Upper lobe of left lung (tissue), 6 donors: Measurements from ENCODE around the gene SRGAP3. TPM values are rescaled to one million over a fixed set of nuclear protein-coding genes. Genes with fewer than 3 reads are reported as not detected.

Experiments used
- ATAC-seq, 2 donors: fragments of 200-7000 bp; cut with Tn5 transposase; one replicate each; pipeline ENCODE4 v1.9.1; 2022; ENCODE audit warnings: mild to moderate bottlenecking in 2 of 2, moderate library complexity in 2 of 2; ENCODE audit not compliant: low FRiP score in 2 of 2
- DNase-seq, 2 donors: peaks; one replicate each; pipeline ENCODE4 v3.0.0-alpha.2; 2019 to 2020
- H3K27ac ChIP-seq, 4 donors: fragments of 200-600 bp; sonication (generic); one replicate each; pipeline ENCODE4 v1.5.1; 2016 to 2019
- H3K27me3 ChIP-seq, 4 donors: fragments of 200-600 bp; sonication (generic); one replicate each; pipeline ENCODE4 v1.5.1; 2017 to 2019
- H3K36me3 ChIP-seq, 4 donors: fragments of 200-600 bp; sonication (generic); one replicate each; pipeline ENCODE4 v1.5.1; 2016 to 2019
- H3K4me1 ChIP-seq, 4 donors: fragments of 200-600 bp; sonication (generic); one replicate each; pipeline ENCODE4 v1.5.1; 2018 to 2019
- H3K4me3 ChIP-seq, 4 donors: fragments of 200-600 bp; sonication (generic); one replicate each; pipeline ENCODE4 v1.5.1; 2017 to 2019; ENCODE audit warnings: mild to moderate bottlenecking in 2 of 4, moderate library complexity in 1 of 4
- H3K9me3 ChIP-seq, 4 donors: fragments of 200-600 bp; sonication (generic); one replicate each; pipeline ENCODE4 v1.5.1; 2018 to 2019
- EP300 ChIP-seq, 4 donors: sonication (generic); formaldehyde crosslinking; IDR thresholded peaks; one replicate each; pipeline ENCODE4 v1.5.1; 2017; ENCODE audit warnings: antibody characterized with exemption in 4 of 4, control low read depth in 2 of 4
- POLR2A ChIP-seq, 4 donors: fragments of 450-650 bp; IDR thresholded peaks; one replicate each; pipeline ENCODE4 v1.5.1; 2016 to 2017; ENCODE audit warnings: antibody characterized with exemption in 4 of 4, mild to moderate bottlenecking in 2 of 4
- POLR2AphosphoS5 ChIP-seq, 2 donors: sonication (generic); formaldehyde crosslinking; IDR thresholded peaks; one replicate each; pipeline ENCODE4 v1.5.1; 2017; ENCODE audit warnings: antibody characterized with exemption in 2 of 2
- WGBS, 2 donors: methylation state at CpG; one replicate each; pipeline ENCODE4 v1.1.5; 2017 to 2018; 5-methylcytosine and 5-hydroxymethylcytosine counted together
- total RNA-seq, 6 donors: library from RNA; depleted of rRNA in 4 of 6; stranded (reverse); fragments of >200 nt in 4 of 6; gene quantifications; one replicate each; pipeline versions ENCODE4 v1.1.0 to v1.2.1, GENCODE V29; 2016 to 2021
- TF ChIP-seq, protein P1 (sequence below), 6 experiments: fragments of 450-650 bp in 4 of 6; fragments of 200-600 bp in 2 of 6; sonication (generic) in 2 of 6; IDR thresholded peaks; one replicate each; pipeline ENCODE4 v1.5.1; 2016 to 2019; ENCODE audit warnings: antibody characterized with exemption in 6 of 6
- donor health status: DM: no; HTN: no; CAD: no; lungs with moderate emphysema.
- donor health status: DM: no; HTN: yes; CAD: no; lungs with severe emphysema.

The SRGAP3 gene
- total RNA-seq, 6 donors from 2014 or later, result 4.6 to 29.6 (median 11.4) TPM

DNA sequence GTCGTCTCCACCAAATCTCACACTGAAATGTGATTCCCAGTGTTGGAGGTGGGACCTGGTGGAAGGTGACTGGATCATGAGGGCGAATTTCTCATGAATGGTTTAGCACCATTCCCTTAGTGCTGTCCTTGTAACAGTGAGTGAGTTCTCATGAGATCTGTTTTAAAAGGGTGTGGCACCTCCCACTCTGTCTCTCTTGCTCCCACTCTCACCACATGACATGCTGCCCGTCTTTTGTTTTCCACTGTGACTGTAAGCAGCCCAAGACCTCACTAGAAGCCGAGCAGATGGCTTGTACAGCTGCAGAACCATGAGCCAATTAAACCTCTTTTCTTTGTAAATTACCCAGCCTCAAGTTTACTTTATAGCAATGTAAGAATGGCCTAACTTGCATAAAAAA lies 307.3 kb downstream of the SRGAP3 start:
- 95 to 98% methylated on average over 4 of the region's 4 CpGs for WGBS, 2 donors
- ATAC-seq (no peak), DNase-seq (no peak)
- peaks cover 0 to 7% (median 0%) of the 10 kb centered on the region in 4 donors for H3K9me3 ChIP-seq
- H3K4me1 ChIP-seq, result no peaks in the 10 kb centered on the region
- TF ChIP-seq POLR2A (IDR thresholded peaks at IDR 0.05) (no peak), POLR2AphosphoS5 (IDR thresholded peaks at IDR 0.05) (no peak), EP300 (IDR thresholded peaks at IDR 0.05) (no peak)
- TF ChIP-seq, protein P1, sequence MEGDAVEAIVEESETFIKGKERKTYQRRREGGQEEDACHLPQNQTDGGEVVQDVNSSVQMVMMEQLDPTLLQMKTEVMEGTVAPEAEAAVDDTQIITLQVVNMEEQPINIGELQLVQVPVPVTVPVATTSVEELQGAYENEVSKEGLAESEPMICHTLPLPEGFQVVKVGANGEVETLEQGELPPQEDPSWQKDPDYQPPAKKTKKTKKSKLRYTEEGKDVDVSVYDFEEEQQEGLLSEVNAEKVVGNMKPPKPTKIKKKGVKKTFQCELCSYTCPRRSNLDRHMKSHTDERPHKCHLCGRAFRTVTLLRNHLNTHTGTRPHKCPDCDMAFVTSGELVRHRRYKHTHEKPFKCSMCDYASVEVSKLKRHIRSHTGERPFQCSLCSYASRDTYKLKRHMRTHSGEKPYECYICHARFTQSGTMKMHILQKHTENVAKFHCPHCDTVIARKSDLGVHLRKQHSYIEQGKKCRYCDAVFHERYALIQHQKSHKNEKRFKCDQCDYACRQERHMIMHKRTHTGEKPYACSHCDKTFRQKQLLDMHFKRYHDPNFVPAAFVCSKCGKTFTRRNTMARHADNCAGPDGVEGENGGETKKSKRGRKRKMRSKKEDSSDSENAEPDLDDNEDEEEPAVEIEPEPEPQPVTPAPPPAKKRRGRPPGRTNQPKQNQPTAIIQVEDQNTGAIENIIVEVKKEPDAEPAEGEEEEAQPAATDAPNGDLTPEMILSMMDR (IDR thresholded peaks at IDR 0.05), result no peak
- no peaks in the 10 kb centered on the region for H3K27me3 ChIP-seq
- H3K36me3 ChIP-seq, result peaks cover 0 to 25% (median 3%) of the 10 kb centered on the region in 4 donors
- H3K4me3 ChIP-seq, result no peak overlapping the region
- H3K27ac ChIP-seq, result no peak overlapping the region

DNA sequence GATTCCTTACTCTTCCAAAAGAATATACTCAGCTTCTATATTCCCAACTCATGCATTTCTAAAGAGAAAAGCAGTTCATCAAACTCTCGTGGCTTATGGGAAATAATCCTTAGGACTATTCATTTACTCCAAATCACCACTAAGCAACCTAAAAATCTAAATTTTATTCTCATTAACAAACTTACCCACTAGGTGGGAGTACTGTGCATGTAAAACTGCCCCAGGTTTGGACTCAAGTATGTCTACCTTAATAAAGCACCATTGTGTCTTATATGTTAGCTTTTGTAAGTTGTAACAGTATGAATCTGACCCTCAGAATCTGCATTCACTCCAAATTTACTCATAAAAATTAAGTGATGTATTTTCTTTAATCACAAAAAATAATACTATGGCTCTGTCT lies 311.4 kb downstream of the SRGAP3 start:
- peaks cover 0 to 15% (median 3%) of the 10 kb centered on the region in 4 donors for H3K36me3 ChIP-seq
- ATAC-seq (no peak), DNase-seq (no peak)

DNA sequence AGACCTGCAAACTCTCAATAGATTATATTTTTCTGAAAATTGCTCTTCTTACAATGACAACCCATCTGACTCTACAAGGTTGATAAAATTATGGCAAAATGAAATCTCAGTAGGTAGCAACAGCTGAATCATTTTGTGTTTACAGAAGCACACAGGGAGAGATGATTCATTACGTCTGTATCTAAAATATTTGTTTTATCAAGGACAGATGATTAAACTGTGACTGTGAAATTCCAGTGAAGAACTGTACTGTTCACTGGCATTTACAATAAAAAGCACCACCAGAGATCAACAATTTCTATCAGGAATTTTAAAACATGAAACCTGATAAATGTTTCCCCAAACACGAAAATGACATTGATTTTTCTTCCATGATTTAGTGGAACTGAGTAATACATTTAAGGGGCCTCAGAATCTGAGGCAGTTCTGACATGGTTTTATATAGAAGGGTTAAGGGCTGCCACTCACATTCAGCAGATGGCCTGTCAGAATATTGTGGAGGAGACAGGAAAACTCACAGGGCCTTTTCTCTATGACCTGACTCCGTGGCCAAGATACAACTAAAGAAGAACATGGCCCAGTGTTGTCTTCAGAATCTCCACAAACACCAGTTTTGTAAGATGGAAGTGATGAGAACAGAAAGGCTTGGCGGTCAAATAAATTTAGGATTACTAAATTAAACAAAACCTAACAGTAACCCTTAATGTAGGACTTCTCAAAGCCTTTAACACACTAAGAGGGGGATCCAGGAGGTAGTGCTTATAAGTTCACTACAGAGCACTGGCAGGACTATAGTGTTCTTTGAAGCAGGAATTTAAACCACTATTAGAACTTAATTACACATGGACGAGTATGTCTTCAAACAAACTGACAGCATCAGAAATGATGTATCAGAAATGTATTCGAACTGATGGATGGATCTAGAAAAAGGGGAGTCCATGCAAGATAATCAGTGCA lies 312.1 kb downstream of the SRGAP3 start:
- ATAC-seq (no peak), DNase-seq (no peak)
- Histone ChIP-seq H3K27ac (no peak overlapping the region), H3K27me3 (no peaks in the 10 kb centered on the region), H3K4me1 (no peaks in the 10 kb centered on the region), H3K4me3 (no peak overlapping the region), H3K36me3 (peaks cover 0 to 15% (median 3%) of the 10 kb centered on the region in 4 donors), H3K9me3 (no peaks in the 10 kb centered on the region)
- 68 to 70% methylated on average over 6 of the region's 6 CpGs for WGBS, 2 donors
- no peak for TF ChIP-seq POLR2A (IDR thresholded peaks at IDR 0.05)
- no peak for TF ChIP-seq EP300 (IDR thresholded peaks at IDR 0.05)
- TF ChIP-seq, protein P1 (IDR thresholded peaks at IDR 0.05), result no peak
- TF ChIP-seq POLR2AphosphoS5 (IDR thresholded peaks at IDR 0.05), result no peak

More for the DNA sequence above, 311.4 kb downstream of the SRGAP3 start:
- Histone ChIP-seq H3K4me3 (no peak overlapping the region), H3K9me3 (peaks cover 0 to 4% (median 0%) of the 10 kb centered on the region in 4 donors), H3K27ac (no peak overlapping the region), H3K27me3 (no peaks in the 10 kb centered on the region), H3K4me1 (no peaks in the 10 kb centered on the region)
- WGBS, 2 donors, result 81 to 85% methylated on average over 1 of the region's 1 CpG
- no peak for TF ChIP-seq POLR2A (IDR thresholded peaks at IDR 0.05)
- TF ChIP-seq POLR2AphosphoS5 (IDR thresholded peaks at IDR 0.05), result no peak
- TF ChIP-seq, protein P1 (IDR thresholded peaks at IDR 0.05), result peak in 1 of 6 experiments; percentile 8
- no peak for TF ChIP-seq EP300 (IDR thresholded peaks at IDR 0.05)

DNA sequence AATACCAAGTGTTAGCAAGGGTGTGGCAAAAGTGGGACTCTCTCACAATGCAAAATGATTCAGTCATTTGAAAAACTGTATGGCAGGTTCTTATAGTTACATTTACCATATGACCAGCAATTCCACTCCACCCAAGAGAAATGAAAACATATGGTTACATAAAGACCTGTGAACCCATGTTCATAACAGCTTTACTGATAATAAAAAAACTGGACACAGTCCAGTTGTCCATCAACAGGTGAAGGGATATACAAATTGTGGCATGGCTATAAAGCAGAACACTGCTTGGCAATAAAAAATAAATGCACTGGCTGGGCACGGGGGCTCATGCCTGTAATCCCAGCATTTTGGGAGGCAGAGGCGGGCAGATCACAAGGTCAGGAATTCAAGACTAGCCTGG lies 316.9 kb downstream of the SRGAP3 start:
- no peaks in the 10 kb centered on the region for H3K36me3 ChIP-seq
- H3K27me3 ChIP-seq, result no peaks in the 10 kb centered on the region
- WGBS, 2 donors, result 90 to 96% methylated on average over 2 of the region's 2 CpGs
- no peak overlapping the region for H3K4me3 ChIP-seq
- no peaks in the 10 kb centered on the region for H3K9me3 ChIP-seq
- ATAC-seq (no peak), DNase-seq (no peak)
- H3K27ac ChIP-seq, result no peak overlapping the region
- H3K4me1 ChIP-seq, result no peaks in the 10 kb centered on the region
- TF ChIP-seq EP300 (IDR thresholded peaks at IDR 0.05), result no peak
- TF ChIP-seq, protein P1 (IDR thresholded peaks at IDR 0.05), result no peak
- TF ChIP-seq POLR2AphosphoS5 (IDR thresholded peaks at IDR 0.05), result no peak
- TF ChIP-seq POLR2A (IDR thresholded peaks at IDR 0.05), result no peak
